Neural progenitor cell (in vitro differentiated cells): ENCODE results near the gene BICD2. TPM values are rescaled to one million over a fixed set of nuclear protein-coding genes. Genes with fewer than 3 reads are reported as not detected.

ENCODE experiments used
- DNase-seq: peaks from one replicate; pipeline ENCODE4 v3.0.0-alpha.2; 2016; ENCODE audit warnings: low spot score
- H2AFZ ChIP-seq: fragments of 200-600 bp; sonication (generic); replicated peaks from 2 replicates; pipeline ENCODE4 v1.6.1; 2016; ENCODE audit warnings: antibody characterized with exemption
- H3F3A ChIP-seq: fragments of 200-600 bp; sonication (generic); 2 replicates; pipeline ENCODE4 v1.6.1; 2016; ENCODE audit warnings: antibody characterized with exemption, low read depth
- H3K27ac ChIP-seq: fragments of 200-600 bp; sonication (generic); 2 replicates; pipeline ENCODE4 v1.5.1; 2016; ENCODE audit warnings: mild to moderate bottlenecking
- H3K27me3 ChIP-seq: fragments of 200-600 bp; sonication (generic); 2 replicates; pipeline ENCODE4 v1.6.1; 2016; ENCODE audit warnings: mild to moderate bottlenecking, moderate library complexity
- H3K36me3 ChIP-seq: fragments of 200-600 bp; sonication (generic); 2 replicates; pipeline ENCODE4 v1.5.1; 2016
- H3K4me1 ChIP-seq: fragments of 200-600 bp; sonication (generic); 2 replicates; pipeline ENCODE4 v1.6.1; 2016; ENCODE audit warnings: mixed run types
- H3K4me2 ChIP-seq: fragments of 200-600 bp; sonication (generic); 2 replicates; pipeline ENCODE4 v1.6.1; 2016
- H3K4me3 ChIP-seq: fragments of 200-600 bp; sonication (generic); 2 replicates; pipeline ENCODE4 v1.5.1; 2016
- H3K79me2 ChIP-seq: fragments of 200-600 bp; sonication (generic); 2 replicates; pipeline ENCODE4 v1.6.1; 2016; ENCODE audit warnings: low read depth
- H3K9ac ChIP-seq: fragments of 200-600 bp; sonication (generic); 2 replicates; pipeline ENCODE4 v1.6.1; 2016
- H3K9me3 ChIP-seq: fragments of 200-600 bp; sonication (generic); 2 replicates; pipeline ENCODE4 v1.5.1; 2016; ENCODE audit warnings: low read depth
- H4K20me1 ChIP-seq: fragments of 200-600 bp; sonication (generic); 2 replicates; pipeline ENCODE4 v1.6.1; 2016; ENCODE audit warnings: low read depth
- H3K27ac Mint-ChIP-seq: 3 replicates; pipeline ENCODE4 v1.8.0; 2021; ENCODE audit warnings: mixed read lengths
- H3K27me3 Mint-ChIP-seq: 2 replicates; pipeline ENCODE4 v1.8.0; 2022; ENCODE audit warnings: low read depth, mild to moderate bottlenecking, inconsistent platforms, moderate library complexity, mixed read lengths; ENCODE audit not compliant: insufficient read depth
- H3K36me3 Mint-ChIP-seq: 3 replicates; pipeline ENCODE4 v1.8.0; 2021; ENCODE audit warnings: mixed read lengths
- H3K4me1 Mint-ChIP-seq: 3 replicates; pipeline ENCODE4 v1.8.0; 2021; ENCODE audit warnings: mixed read lengths
- H3K4me3 Mint-ChIP-seq: 3 replicates; pipeline ENCODE4 v1.8.0; 2021; ENCODE audit warnings: mild to moderate bottlenecking, moderate library complexity, mixed read lengths
- H3K9me3 Mint-ChIP-seq: 3 replicates; pipeline ENCODE4 v1.8.0; 2020; ENCODE audit warnings: mixed read lengths
- CTCF ChIP-seq: fragments of 200-600 bp; sonication (generic); IDR thresholded peaks from 2 replicates; pipeline ENCODE4 v1.5.1; 2017; ENCODE audit warnings: antibody characterized with exemption, mild to moderate bottlenecking
- EZH2 ChIP-seq: fragments of 200-600 bp; sonication (generic); IDR thresholded peaks from 2 replicates; pipeline ENCODE4 v1.6.1; 2017; ENCODE audit warnings: antibody characterized with exemption, mild to moderate bottlenecking, moderate library complexity
- EZH2phosphoT487 ChIP-seq: fragments of 200-600 bp; sonication (generic); IDR thresholded peaks from 2 replicates; pipeline ENCODE4 v1.6.1; 2017; ENCODE audit warnings: antibody characterized with exemption
- total RNA-seq: library from RNA; depleted of rRNA; stranded (reverse); fragments of >200 nt; gene quantifications from 2 replicates; pipeline ENCODE4 v1.2.3, GENCODE V29; 2015; ENCODE audit warnings: low replicate concordance

BICD2 gene
- total RNA-seq, 1 donor from 2014 or later = 15.1 TPM

GRCh38 chr9:92754091-92754745 lies 10.4 kb downstream of the BICD2 start:
- Histone ChIP-seq H3K4me2 (no peak overlapping the region), H3K27me3 (no peaks in the 10 kb centered on the region), H3K9me3 (no peaks in the 10 kb centered on the region), H3K4me1 (peaks cover 21% of the 10 kb centered on the region), H2AFZ (no peak overlapping the region), H3F3A (peaks cover 3% of the 10 kb centered on the region), H3K79me2 (peaks cover 97% of the 10 kb centered on the region), H3K4me3 (no peak overlapping the region), H4K20me1 (peaks cover 13% of the 10 kb centered on the region), H3K36me3 (no peaks in the 10 kb centered on the region), H3K9ac (no peak overlapping the region), H3K27ac (no peak overlapping the region)
- no peak overlapping the region for H3K4me3 Mint-ChIP-seq
- no peak for DNase-seq
- no peak overlapping the region for H3K27ac Mint-ChIP-seq
- H3K36me3 Mint-ChIP-seq = peaks cover 19% of the 10 kb centered on the region
- H3K4me1 Mint-ChIP-seq = peaks cover 9% of the 10 kb centered on the region
- peaks cover 14% of the 10 kb centered on the region for H3K9me3 Mint-ChIP-seq
- TF ChIP-seq EZH2 = no peak
- TF ChIP-seq EZH2phosphoT487 = no peak
- no peak for TF ChIP-seq CTCF
- no peaks in the 10 kb centered on the region for H3K27me3 Mint-ChIP-seq

GRCh38 chr9:92752812-92753404 lies 11.7 kb downstream of the BICD2 start:
- Histone ChIP-seq H3K4me2 (no peak overlapping the region), H2AFZ (no peak overlapping the region), H4K20me1 (peaks cover 22% of the 10 kb centered on the region), H3K79me2 (peaks cover 95% of the 10 kb centered on the region), H3K9ac (no peak overlapping the region), H3F3A (peaks cover 3% of the 10 kb centered on the region), H3K36me3 (no peaks in the 10 kb centered on the region), H3K9me3 (no peaks in the 10 kb centered on the region), H3K27ac (no peak overlapping the region), H3K4me1 (peaks cover 22% of the 10 kb centered on the region), H3K4me3 (no peak overlapping the region), H3K27me3 (no peaks in the 10 kb centered on the region)
- Mint-ChIP-seq H3K4me3 (no peak overlapping the region), H3K9me3 (peaks cover 14% of the 10 kb centered on the region), H3K4me1 (peaks cover 13% of the 10 kb centered on the region), H3K36me3 (peaks cover 19% of the 10 kb centered on the region), H3K27ac (no peak overlapping the region), H3K27me3 (no peaks in the 10 kb centered on the region)
- DNase-seq = no peak
- TF ChIP-seq CTCF (no peak), EZH2 (no peak), EZH2phosphoT487 (no peak)

GRCh38 chr9:92749934-92750315 lies 14.7 kb downstream of the BICD2 start:
- Histone ChIP-seq H3F3A (no peaks in the 10 kb centered on the region), H3K27me3 (no peaks in the 10 kb centered on the region), H3K9ac (no peak overlapping the region), H3K79me2 (peaks cover 95% of the 10 kb centered on the region), H3K9me3 (no peaks in the 10 kb centered on the region), H2AFZ (no peak overlapping the region), H4K20me1 (peaks cover 22% of the 10 kb centered on the region), H3K36me3 (no peaks in the 10 kb centered on the region), H3K4me2 (peak overlapping the region; percentile 27), H3K4me3 (no peak overlapping the region), H3K27ac (no peak overlapping the region), H3K4me1 (peaks cover 13% of the 10 kb centered on the region)
- no peak for TF ChIP-seq EZH2phosphoT487
- no peak for TF ChIP-seq EZH2
- no peak for TF ChIP-seq CTCF
- Mint-ChIP-seq H3K4me1 (peaks cover 19% of the 10 kb centered on the region), H3K27ac (no peak overlapping the region), H3K36me3 (peaks cover 20% of the 10 kb centered on the region), H3K9me3 (peaks cover 11% of the 10 kb centered on the region), H3K27me3 (no peaks in the 10 kb centered on the region), H3K4me3 (no peak overlapping the region)
- no peak for DNase-seq
